Neural cell (in vitro differentiated cells): ENCODE results near the gene MICU1. TPM values are rescaled to one million over a fixed set of nuclear protein-coding genes. Genes with fewer than 3 reads are reported as not detected.

Experiments
- H2AFZ ChIP-seq: fragments of 200-600, 300-800 bp; sonication (generic), shearing (Covaris generic); 2 replicates; pipeline ENCODE4 v1.6.0; 2014; ENCODE audit warnings: low read depth, mild to moderate bottlenecking, antibody characterized with exemption, low read length, moderate library complexity
- H3F3A ChIP-seq: fragments of 200-600 bp; shearing (Covaris generic); 2 replicates; pipeline ENCODE4 v1.6.1; 2016; ENCODE audit warnings: mild to moderate bottlenecking, moderate library complexity, mixed read lengths, antibody characterized with exemption, low read length; ENCODE audit not compliant: insufficient read depth, poor library complexity, severe bottlenecking
- H3K27ac ChIP-seq: fragments of 200-600, 300-800 bp; sonication (generic), shearing (Covaris generic); 2 replicates; pipeline ENCODE4 v1.5.1; 2014; ENCODE audit warnings: mild to moderate bottlenecking, low read length, moderate library complexity
- H3K27me3 ChIP-seq: fragments of 300-800, 200-600 bp; sonication (generic), shearing (Covaris generic); 2 replicates; pipeline ENCODE4 v1.6.0; 2014; ENCODE audit warnings: mild to moderate bottlenecking, low read depth, low read length, moderate library complexity; ENCODE audit not compliant: insufficient read depth
- H3K36me3 ChIP-seq: fragments of 300-800, 200-600 bp; sonication (generic), shearing (Covaris generic); 2 replicates; pipeline ENCODE4 v1.5.1; 2014; ENCODE audit warnings: mild to moderate bottlenecking, antibody characterized with exemption, low read length, moderate library complexity; ENCODE audit not compliant: insufficient read depth
- H3K4me2 ChIP-seq: fragments of 300-800, 200-600 bp; sonication (generic), shearing (Covaris generic); 2 replicates; pipeline ENCODE4 v1.6.0; 2014; ENCODE audit warnings: mild to moderate bottlenecking, low read length
- H3K4me3 ChIP-seq: fragments of 300-800, 200-600 bp; sonication (generic), shearing (Covaris generic); 2 replicates; pipeline ENCODE4 v1.5.1; 2014; ENCODE audit warnings: mild to moderate bottlenecking, low read length, moderate library complexity
- H3K79me2 ChIP-seq: fragments of 200-600 bp; shearing (Covaris generic); replicated peaks from 2 replicates; pipeline ENCODE4 v1.6.0; 2014; ENCODE audit warnings: mild to moderate bottlenecking, low read length, moderate library complexity; ENCODE audit not compliant: insufficient read depth
- H3K9ac ChIP-seq: fragments of 300-800, 200-600 bp; sonication (generic), shearing (Covaris generic); 2 replicates; pipeline ENCODE4 v1.6.1; 2016; ENCODE audit warnings: mild to moderate bottlenecking, low read length, mixed read lengths
- H3K9me2 ChIP-seq: fragments of 200-600 bp; shearing (Covaris generic); 2 replicates; pipeline ENCODE4 v1.6.1; 2016; ENCODE audit warnings: mild to moderate bottlenecking, low read length, mixed read lengths; ENCODE audit not compliant: insufficient read depth
- H3K9me3 ChIP-seq: fragments of 200-600, 300-800 bp; sonication (generic), shearing (Covaris generic); 2 replicates; pipeline ENCODE4 v1.6.1; 2016; ENCODE audit warnings: mild to moderate bottlenecking, mixed run types, low read length, moderate library complexity, mixed read lengths
- H4K20me1 ChIP-seq: fragments of 200-600 bp; shearing (Covaris generic); 2 replicates; pipeline ENCODE4 v1.6.1; 2016; ENCODE audit warnings: mild to moderate bottlenecking, mixed run types; ENCODE audit not compliant: insufficient read depth
- CTCF ChIP-seq: fragments of 450-650 bp; IDR thresholded peaks from 2 replicates; pipeline ENCODE4 v1.5.1; 2014; ENCODE audit warnings: antibody characterized with exemption, mild to moderate bottlenecking, moderate library complexity; ENCODE audit not compliant: poor library complexity, severe bottlenecking
- EP300 ChIP-seq: fragments of 450-650 bp; conservative IDR thresholded peaks from 2 replicates; pipeline ENCODE4 v1.6.1; 2014; ENCODE audit warnings: antibody characterized with exemption, mild to moderate bottlenecking, moderate library complexity; ENCODE audit not compliant: poor library complexity, severe bottlenecking
- EZH2 ChIP-seq: fragments of 200-600, 300-800 bp; shearing (Covaris generic), sonication (generic); IDR thresholded peaks from 2 replicates; pipeline ENCODE4 v1.6.1; 2014; ENCODE audit warnings: antibody characterized with exemption, low read length, borderline replicate concordance, mild to moderate bottlenecking; ENCODE audit not compliant: insufficient read depth, poor library complexity, severe bottlenecking
- MXI1 ChIP-seq: fragments of 450-650 bp; conservative IDR thresholded peaks from 2 replicates; pipeline ENCODE4 v1.6.1; 2014; ENCODE audit warnings: antibody characterized with exemption, mild to moderate bottlenecking; ENCODE audit not compliant: poor library complexity, severe bottlenecking
- POLR2AphosphoS5 ChIP-seq: IDR thresholded peaks from 2 replicates; pipeline ENCODE4 v1.6.1; 2012
- RAD21 ChIP-seq: fragments of 450-650 bp; conservative IDR thresholded peaks from 2 replicates; pipeline ENCODE4 v1.6.1; 2014; ENCODE audit warnings: antibody characterized with exemption, mild to moderate bottlenecking, moderate library complexity
- REST ChIP-seq: IDR thresholded peaks from 2 replicates; pipeline ENCODE4 v1.6.1; 2012; ENCODE audit warnings: borderline replicate concordance
- SMC3 ChIP-seq: fragments of 450-650 bp; conservative IDR thresholded peaks from 2 replicates; pipeline ENCODE4 v1.6.1; 2014; ENCODE audit warnings: antibody characterized with exemption, mild to moderate bottlenecking, moderate library complexity; ENCODE audit not compliant: poor library complexity
- TAF1 ChIP-seq: IDR thresholded peaks from 2 replicates; pipeline ENCODE4 v1.6.1; 2012; ENCODE audit warnings: low read depth
- polyA plus RNA-seq: library from polyadenylated mRNA; depleted of rRNA; stranded (reverse); fragments of >200 nt; gene quantifications from 2 replicates; pipeline ENCODE4 v1.2.3, GENCODE V29; 2014

Gene MICU1
- polyA plus RNA-seq, 1 donor from 2014 or later = 86.0 TPM

GRCh38 chr10:72665925-72666324 is 40.0 kb upstream of the MICU1 start:
- no peaks in the 10 kb centered on the region for H3K36me3 ChIP-seq
- TF ChIP-seq POLR2AphosphoS5 (no peak), RAD21 (no peak), EP300 (no peak), TAF1 (no peak), MXI1 (no peak), SMC3 (no peak), EZH2 (no peak), REST (no peak), CTCF (no peak)
- H3K79me2 ChIP-seq = no peaks in the 10 kb centered on the region
- H3F3A ChIP-seq = no peaks in the 10 kb centered on the region
- no peak overlapping the region for H3K4me2 ChIP-seq
- H3K27me3 ChIP-seq = no peaks in the 10 kb centered on the region
- no peaks in the 10 kb centered on the region for H4K20me1 ChIP-seq
- H3K9me3 ChIP-seq = no peaks in the 10 kb centered on the region
- no peak overlapping the region for H3K4me3 ChIP-seq
- H3K27ac ChIP-seq = no peak overlapping the region
- no peak overlapping the region for H2AFZ ChIP-seq
- no peaks in the 10 kb centered on the region for H3K9me2 ChIP-seq
- H3K9ac ChIP-seq = no peak overlapping the region

GRCh38 chr10:72663971-72664370 is 38.1 kb upstream of the MICU1 start:
- TF ChIP-seq CTCF = no peak
- TF ChIP-seq RAD21 = no peak
- TF ChIP-seq TAF1 = no peak
- no peak for TF ChIP-seq EZH2
- no peak for TF ChIP-seq SMC3
- TF ChIP-seq MXI1 = no peak
- TF ChIP-seq POLR2AphosphoS5 = no peak
- no peak for TF ChIP-seq REST
- no peaks in the 10 kb centered on the region for H3F3A ChIP-seq
- no peak overlapping the region for H2AFZ ChIP-seq
- H3K4me2 ChIP-seq = no peak overlapping the region
- H3K36me3 ChIP-seq = no peaks in the 10 kb centered on the region
- no peaks in the 10 kb centered on the region for H3K27me3 ChIP-seq
- H3K9ac ChIP-seq = no peak overlapping the region
- H4K20me1 ChIP-seq = no peaks in the 10 kb centered on the region
- H3K27ac ChIP-seq = no peak overlapping the region
- H3K4me3 ChIP-seq = no peak overlapping the region
- no peaks in the 10 kb centered on the region for H3K79me2 ChIP-seq
- no peaks in the 10 kb centered on the region for H3K9me2 ChIP-seq
- H3K9me3 ChIP-seq = no peaks in the 10 kb centered on the region
